Testis (tissue), 2 donors: ENCODE data around the gene EGLN2.

Experiments used
- POLR2A ChIP-seq: fragments of 450-650 bp; IDR thresholded peaks from one replicate; pipeline ENCODE4 v1.6.1; 2017; ENCODE audit warnings: antibody characterized with exemption, mild to moderate bottlenecking, moderate library complexity
- TF ChIP-seq, protein P1 (sequence below), 3 experiments: fragments of 450-650 bp in 2 of 3; fragments of 200-600 bp in 1 of 3; sonication (generic) in 1 of 3; IDR thresholded peaks; one replicate each; pipeline ENCODE4 v1.5.1; 2016 to 2019; ENCODE audit warnings: antibody characterized with exemption in 3 of 3, mild to moderate bottlenecking in 2 of 3, moderate library complexity in 1 of 3

GRCh38 chr19:40806423-40807146 is 7.6 kb downstream of the EGLN2 start:
- TF ChIP-seq, protein P1, sequence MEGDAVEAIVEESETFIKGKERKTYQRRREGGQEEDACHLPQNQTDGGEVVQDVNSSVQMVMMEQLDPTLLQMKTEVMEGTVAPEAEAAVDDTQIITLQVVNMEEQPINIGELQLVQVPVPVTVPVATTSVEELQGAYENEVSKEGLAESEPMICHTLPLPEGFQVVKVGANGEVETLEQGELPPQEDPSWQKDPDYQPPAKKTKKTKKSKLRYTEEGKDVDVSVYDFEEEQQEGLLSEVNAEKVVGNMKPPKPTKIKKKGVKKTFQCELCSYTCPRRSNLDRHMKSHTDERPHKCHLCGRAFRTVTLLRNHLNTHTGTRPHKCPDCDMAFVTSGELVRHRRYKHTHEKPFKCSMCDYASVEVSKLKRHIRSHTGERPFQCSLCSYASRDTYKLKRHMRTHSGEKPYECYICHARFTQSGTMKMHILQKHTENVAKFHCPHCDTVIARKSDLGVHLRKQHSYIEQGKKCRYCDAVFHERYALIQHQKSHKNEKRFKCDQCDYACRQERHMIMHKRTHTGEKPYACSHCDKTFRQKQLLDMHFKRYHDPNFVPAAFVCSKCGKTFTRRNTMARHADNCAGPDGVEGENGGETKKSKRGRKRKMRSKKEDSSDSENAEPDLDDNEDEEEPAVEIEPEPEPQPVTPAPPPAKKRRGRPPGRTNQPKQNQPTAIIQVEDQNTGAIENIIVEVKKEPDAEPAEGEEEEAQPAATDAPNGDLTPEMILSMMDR (IDR thresholded peaks at IDR 0.05): peak; percentile 67 to 74 (median 71)
- no peak for TF ChIP-seq POLR2A
